OCI-LY3 (cell line): ENCODE measurements around the gene EPHB2.

Experiments
- CTCF ChIP-seq: fragments of 200-600, 300-600 bp; sonication (generic); IDR thresholded peaks from 2 replicates; pipeline ENCODE4 v1.5.1; 2014; ENCODE audit warnings: antibody characterized with exemption, low read length, low read depth
- EZH2phosphoT487 ChIP-seq: fragments of 200-600 bp; shearing (Covaris generic); IDR thresholded peaks from 2 replicates; pipeline ENCODE4 v1.6.1; 2018; ENCODE audit warnings: antibody characterized with exemption, mixed run types, low read depth

- no peak for TF ChIP-seq CTCF
- TF ChIP-seq EZH2phosphoT487 = no peak
Observed at GRCh38 chr1:22709227-22709626, 1.4 kb upstream of the EPHB2 start.
